GM19035 (cell line): ENCODE data around the gene STIM1.

ENCODE experiments used
- ATAC-seq: cut with Tn5 transposase; IDR thresholded peaks from one replicate; pipeline ENCODE4 v1.9.1; 2021; ENCODE audit not compliant: unreplicated experiment

The STIM1 gene

DNA sequence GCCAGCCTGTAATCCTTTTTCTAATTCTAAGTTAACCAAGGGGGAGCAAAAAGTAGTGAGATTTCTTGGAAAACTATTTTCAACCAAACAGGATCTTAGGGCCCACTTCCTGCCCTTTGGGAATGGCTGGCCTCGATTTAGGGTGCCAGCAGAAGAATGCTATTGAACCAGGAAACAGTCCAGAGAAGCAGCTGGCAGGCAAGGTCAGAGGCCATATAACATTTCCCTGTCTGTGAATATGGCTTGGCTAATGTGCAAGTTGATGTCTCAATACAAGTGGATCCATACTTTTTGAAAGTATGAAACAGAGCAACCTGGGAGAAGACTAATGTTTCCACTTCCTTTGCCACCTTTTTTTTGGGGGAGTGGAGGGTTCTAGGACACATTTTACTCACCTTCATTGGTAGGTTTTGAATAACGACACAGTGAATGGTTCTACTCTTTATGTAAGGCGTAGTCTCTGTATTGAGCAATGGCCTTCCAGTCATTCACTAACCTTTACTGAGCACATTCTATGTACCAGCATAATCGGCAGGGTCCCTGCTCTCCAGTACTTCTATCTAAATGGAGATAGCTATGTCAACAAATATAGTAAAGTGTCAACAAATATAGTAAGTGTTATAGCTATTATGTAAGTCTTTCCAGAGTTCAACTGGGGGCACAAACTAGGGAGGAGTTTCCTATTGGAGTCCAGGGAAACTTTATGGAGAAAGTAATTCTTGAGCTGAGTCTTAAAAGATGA, 204.9 kb downstream of the STIM1 start:
- no peak for ATAC-seq

GRCh38 chr11:4061700-4062099, 206.2 kb downstream of the STIM1 start:
- no peak for ATAC-seq

- no peak for ATAC-seq
Measured at GRCh38 chr11:4063348-4063747, 207.9 kb downstream of the STIM1 start.

- no peak for ATAC-seq
Measured at GRCh38 chr11:4064278-4064955, 209.0 kb downstream of the STIM1 start.

DNA sequence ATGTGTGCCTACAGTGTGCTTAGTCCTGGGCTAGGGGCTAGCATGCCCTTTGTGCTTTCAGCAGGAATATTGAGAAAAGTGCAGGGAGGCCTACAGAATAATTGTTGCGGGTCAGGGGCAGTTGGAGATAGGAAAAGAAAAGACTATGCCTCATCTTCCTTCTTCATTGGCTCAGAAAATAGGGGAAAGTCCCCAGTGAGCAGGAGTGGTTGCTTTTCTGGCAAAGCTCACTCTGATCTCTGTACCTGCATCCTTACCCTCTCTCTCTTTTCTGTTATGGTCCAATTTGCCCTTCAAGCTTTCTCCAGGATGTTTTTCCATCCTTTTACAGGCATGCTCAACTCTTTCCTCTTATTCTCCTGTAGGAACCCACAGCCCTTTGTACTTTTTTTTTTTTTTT, 209.6 kb downstream of the STIM1 start:
- ATAC-seq, result no peak

DNA sequence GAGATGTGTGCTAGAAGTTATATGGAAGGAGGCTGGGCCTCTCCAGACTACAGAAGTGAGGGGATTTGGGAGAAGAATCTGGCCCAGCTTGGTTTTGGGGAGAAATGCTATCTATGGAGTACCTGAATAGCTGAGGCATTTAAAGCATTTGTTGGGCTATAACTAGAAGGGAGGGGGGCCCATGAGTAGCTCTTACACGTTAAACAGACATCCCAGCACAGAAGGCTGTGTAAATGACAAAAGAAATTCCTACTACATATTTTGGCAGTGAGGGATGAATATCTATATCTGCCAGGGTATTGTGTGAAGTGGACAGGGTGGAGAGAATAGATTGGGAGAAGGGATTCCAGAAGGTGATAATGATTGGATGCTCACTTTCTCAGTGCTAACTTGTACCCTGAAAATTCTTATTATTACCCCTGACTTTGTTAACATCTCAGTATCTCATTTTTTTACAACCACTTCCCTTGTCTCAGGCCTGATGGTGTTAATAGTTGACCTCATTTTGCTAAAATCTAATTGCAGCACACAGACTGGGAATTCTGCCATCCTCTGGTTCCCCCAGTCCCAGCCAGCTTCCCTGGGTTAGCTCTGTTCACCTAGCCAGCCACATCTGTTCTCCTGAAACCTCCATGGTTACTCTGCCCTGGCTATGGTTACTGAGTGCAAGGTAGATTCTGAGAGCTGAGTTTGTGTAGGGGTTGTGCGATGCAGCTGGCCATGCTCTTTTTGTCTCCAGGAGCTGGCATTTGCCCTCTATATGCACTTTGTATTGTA, 210.3 kb downstream of the STIM1 start:
- no peak for ATAC-seq

DNA sequence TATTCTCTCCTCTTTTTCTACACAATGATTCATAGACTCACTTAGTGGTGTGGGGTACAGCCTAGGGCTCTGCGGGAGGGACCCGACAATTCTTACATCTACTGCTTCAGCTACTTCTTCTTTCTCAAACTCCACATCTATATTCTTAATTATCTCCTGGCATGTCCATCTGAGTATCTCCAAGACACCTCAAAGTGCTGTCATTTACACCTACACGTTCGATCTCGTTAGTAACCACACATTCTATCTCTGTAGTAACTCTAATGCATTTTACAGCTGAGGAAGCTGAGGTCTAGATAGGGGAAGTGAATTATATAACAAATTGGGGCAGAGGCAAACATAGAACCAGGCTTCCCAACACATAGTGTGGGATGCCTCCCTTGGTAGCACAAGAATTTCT, 211.4 kb downstream of the STIM1 start:
- ATAC-seq, result no peak

DNA sequence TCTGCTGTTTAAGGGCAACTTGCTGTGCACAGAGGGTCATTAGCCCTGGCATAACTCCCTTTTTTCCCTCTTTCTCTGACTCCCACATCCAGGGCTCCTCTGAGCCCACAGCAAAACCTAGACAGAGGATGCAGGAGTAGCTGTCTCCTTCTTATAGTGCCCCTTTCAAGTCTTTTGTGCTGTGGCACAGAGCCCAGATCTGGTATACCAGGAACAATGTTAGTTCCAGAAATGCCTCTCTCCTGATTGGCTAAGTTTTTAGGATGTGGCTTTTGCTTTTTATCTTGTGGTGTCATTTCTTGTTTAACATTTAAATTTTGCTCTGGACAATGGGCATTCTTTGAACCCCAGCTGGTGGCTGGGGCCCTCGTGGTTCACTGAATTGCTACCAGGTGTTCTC, 213.5 kb downstream of the STIM1 start:
- no peak for ATAC-seq

GRCh38 chr11:4071325-4071724, 215.9 kb downstream of the STIM1 start:
- no peak for ATAC-seq

DNA sequence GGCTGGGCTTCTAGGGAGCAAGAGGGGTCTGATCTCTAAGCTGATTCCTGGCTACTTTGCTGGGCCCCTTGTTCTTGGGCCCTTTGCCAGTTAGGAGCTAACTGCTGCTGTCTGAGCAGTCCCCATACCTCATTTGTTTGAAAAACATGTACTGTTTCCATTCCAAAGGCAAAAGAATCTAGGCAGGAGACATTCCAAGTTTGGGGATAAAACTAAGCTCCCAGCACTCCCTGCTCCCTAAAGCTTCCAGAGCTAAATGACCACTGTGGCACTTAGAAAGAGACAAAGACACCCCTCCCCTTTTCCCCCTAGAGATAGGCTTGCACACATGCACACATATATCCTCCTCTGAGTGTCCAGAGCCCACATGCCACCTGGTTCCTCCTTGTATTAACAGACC, 216.4 kb downstream of the STIM1 start:
- no peak for ATAC-seq

GRCh38 chr11:4072668-4073285, 217.3 kb downstream of the STIM1 start:
- no peak for ATAC-seq

DNA sequence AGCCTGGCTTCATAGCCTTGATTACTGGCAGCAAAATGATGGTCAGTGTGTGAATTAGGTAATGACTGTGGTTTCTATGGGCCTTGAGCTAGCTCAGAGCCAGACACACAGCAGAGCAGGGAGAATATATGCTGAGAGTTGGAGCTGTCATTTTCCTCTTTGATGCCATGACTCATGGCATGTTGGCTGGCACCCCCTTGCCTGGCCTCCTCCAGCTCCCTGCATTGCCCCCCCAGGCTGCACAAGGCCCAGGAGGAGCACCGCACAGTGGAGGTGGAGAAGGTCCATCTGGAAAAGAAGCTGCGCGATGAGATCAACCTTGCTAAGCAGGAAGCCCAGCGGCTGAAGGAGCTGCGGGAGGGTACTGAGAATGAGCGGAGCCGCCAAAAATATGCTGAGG, 218.8 kb downstream of the STIM1 start:
- no peak for ATAC-seq

DNA sequence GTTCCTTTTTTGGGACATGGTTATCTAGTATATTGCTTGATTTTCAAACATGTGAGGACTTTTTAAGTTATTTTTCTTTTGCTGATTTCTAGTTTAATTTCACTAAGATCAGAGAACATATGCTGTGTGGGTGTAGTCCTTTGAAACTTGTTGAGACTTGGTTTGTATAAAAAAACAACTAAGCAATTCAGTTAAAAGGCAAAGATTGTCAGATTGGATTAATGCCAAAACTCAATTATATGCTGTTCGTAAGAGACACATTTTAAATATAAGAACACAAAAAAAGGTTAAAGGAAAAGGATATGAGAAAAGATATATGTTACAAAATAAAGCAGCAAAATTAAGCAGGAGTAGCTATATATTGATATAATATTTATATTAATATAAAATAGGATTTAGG, 221.3 kb downstream of the STIM1 start:
- no peak for ATAC-seq

- ATAC-seq, result no peak
Measured at GRCh38 chr11:4083198-4083597, 227.7 kb downstream of the STIM1 start.

DNA sequence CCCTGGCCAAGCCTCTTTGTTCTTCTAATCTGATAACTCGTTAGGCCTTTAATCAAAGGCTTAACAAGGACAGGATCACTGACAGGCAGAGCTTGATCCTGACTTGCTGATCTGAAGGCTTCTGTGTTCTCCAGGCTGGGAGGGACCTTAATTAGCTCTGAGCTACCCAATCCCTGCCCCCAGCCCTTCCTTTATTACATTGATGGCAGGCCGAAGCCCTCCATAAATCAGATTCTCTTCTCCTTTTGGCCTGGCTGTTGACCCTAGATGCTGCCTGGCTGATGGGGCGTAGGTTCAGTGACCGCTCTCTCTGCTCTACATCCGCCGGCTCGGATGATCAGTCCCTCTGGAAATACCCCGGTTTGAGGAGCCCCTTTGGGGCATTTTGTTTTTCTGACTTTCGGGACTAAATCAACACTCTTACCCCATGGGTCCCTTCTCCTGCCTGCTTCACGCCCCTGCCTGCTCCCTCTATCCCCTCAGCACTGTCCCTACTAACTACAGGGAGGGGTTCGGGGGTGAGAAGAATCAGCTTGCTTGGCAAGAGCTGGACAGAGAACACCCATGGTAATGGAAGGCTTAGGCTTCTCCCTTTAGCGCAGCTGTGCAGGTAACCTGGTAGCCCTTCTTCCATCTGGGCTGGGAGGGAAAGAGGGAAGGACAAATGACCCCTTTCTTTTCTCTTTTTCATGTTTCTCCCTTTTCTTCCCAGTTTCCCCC, 229.1 kb downstream of the STIM1 start:
- ATAC-seq, result no peak

GRCh38 chr11:4085575-4085974, 230.1 kb downstream of the STIM1 start:
- ATAC-seq, result no peak

DNA sequence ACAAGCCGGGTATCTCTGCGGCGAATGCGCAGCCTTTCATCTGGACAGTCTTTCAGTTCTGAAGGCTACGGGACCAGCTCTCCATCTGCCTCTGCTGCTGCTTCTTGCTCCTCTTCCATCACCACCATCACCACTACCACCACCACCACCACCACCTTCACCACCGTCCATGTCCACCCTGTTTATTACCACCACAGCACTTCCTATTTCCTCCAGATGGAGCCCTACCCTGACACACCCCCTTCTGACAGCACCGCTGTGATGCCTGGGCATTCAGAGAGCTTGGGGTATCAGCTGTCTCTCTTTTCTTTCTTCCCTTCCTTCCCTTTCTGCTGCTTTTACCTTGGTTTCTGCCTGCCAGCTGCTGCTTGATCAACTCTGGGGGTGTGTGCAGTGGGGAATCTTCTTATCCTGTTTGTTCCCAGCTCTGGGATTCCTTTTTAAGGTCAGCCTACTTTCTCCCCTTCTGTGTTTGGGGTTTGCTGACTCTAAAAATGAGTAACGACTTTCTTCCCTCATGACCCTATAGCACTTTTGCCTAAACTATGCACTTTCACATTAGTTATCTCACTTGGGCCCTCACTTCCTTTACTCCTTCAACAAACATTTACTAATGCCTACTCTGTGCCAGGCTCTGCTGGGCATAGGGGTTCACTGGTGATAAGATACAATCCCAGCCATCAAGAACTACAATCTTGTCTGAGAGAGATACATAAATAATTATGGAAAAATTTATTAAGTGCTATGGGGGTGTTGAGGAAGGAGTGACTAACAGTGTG, 231.3 kb downstream of the STIM1 start:
- ATAC-seq, result no peak

DNA sequence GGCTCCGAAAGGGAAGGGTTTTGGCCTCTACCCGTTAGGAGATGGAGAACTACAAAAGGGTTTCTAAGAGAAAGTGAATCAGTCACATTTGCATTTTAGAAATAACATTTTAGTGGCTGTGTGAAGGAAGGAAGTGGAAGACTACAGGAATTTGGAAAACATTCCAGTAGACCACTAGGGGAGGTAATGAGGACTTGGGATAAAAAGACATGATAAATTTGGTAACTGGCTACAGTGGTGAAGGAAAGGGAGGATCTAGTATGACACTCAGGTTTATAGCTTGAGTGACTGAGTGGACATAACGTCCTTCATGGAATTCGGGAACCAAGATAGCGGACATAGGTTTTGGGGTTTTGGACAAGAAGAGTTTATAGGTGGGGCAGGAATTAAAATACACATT, 232.1 kb downstream of the STIM1 start:
- no peak for ATAC-seq

- no peak for ATAC-seq
Measured at GRCh38 chr11:4090258-4090657, 234.8 kb downstream of the STIM1 start.

GRCh38 chr11:4092026-4092425, 236.6 kb downstream of the STIM1 start:
- no peak for ATAC-seq
